NK-92 (cell line): ENCODE measurements around the gene MCAM.

Experiments used
- DNase-seq: peaks from one replicate; lab custom pipeline; 2025; ENCODE audit not compliant: unreplicated experiment; lab: John Stamatoyannopoulos, UW

Gene MCAM

DNA sequence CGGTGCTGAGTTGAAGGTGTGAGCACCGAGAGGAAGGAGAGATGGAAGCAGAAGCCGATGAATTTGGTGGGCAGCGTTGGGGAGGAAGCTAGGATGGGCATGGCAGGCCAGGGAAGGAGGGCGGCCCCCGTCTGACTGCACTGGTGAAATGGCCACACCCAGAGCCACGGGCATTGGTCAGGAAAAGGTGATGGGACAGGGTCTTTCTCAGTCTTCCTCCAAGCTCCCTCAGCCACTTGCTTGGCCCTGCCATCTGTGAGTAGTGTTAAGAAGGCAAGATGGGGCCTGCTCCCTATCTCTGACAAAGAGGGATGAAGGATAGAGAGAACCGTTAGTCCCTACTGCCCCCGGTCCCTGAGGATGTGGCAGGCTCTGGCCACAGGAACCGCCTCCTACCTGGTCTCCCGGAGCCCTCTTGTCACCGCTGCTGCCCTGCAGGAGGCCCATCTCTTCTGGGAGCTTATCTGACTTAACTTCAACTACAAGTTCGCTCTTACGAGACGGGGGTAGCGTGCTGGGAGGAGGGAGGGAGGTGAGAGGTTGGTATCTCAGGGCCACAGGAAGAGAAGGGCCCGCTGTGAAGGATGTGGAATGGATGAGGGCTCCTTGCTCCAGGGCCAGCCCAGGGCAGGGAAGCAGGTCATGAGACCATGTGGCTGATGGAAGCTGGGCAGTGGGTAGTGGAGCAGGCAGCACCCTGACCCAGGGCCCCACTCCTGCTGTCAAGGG is 6.8 kb downstream of the MCAM start:
- DNase-seq = no peak

DNA sequence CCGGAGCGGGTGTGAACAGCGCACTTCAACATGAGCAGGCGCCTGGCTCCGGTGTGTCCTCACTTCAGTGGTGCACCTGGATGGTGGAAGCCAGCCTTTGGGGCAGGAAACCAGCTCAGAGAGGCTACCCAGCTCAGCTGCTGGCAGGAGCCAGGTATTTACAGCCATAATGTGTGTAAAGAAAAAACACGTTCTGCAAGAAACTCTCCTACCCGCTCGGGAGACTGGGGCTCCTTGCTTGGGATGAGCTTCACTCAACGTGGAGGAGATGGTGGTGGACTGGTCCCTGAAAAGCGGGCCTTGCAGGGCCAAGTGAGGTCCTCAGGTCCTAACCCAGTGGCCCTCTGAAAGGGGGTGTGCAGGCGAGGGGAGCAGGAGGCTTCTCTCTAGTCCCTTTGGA is 7.5 kb downstream of the MCAM start:
- no peak for DNase-seq

GRCh38 chr11:119307974-119308373 is 9.0 kb downstream of the MCAM start:
- no peak for DNase-seq

GRCh38 chr11:119307219-119307618 is 9.7 kb downstream of the MCAM start:
- no peak for DNase-seq

GRCh38 chr11:119306373-119306890 is 10.5 kb downstream of the MCAM start:
- DNase-seq = no peak

DNA sequence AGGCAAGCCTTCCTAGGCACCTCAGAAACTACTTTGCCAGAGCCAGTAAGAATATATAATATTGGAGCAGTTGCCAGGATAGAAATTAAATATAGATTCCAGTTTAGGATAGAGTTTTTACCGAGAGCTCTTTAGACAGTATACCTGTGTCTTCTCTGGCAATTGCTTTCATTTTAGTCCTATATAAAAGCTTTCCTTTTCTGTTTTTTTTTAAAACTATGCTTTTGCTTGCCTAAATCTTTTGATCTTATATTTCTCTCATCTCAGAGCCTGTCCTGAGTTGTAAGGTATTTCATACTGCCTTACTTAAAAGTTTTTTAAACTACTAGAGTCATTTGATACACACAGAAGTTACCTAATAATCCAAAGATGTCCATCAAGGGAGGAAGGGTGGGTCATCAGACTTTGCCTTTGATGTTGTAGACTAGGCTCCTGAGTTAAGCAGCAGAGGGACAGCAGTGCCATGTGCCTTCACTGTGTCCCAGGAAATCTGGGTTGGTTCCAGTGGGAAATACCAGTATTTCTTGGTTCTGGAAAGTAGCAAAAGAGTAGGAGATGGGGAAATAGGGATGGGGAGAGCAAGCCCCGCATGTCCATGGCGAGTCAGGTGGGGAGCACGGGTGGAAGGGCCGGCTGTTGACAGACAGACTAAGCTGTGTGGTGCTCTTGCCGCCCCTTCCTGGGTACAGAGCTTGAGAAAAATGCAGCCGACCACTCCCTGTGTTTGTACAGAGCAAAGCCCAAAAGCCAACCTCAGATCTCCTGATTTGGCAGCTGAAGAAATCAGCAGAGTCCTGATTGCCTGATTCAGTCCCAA is 11.2 kb downstream of the MCAM start:
- no peak for DNase-seq

- no peak for DNase-seq
Observed at GRCh38 chr11:119303227-119303718, 13.7 kb downstream of the MCAM start.

- no peak for DNase-seq
Observed at GRCh38 chr11:119300198-119300964, 16.5 kb downstream of the MCAM start.

- DNase-seq = no peak
Observed at GRCh38 chr11:119299416-119299815, 17.5 kb downstream of the MCAM start.

DNA sequence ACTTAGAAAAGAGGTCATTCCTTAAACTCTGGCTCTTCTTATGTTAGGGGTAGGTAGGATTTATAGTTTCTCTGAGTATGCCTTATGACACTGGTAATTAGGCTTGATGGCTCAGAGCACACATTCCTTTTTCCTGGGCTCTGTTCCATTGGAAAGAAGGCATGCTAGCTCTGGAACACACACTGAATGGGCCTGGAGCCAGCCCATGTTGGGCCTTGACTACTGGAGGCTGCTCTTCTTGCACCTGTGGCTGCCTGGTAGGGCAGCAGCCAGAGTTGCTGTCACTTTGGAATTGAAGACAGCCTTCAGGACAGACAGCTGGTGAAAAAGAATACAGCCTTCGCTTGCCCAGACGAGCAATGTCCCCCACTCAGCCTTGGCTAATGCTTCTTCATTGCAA is 18.2 kb downstream of the MCAM start:
- no peak for DNase-seq

DNA sequence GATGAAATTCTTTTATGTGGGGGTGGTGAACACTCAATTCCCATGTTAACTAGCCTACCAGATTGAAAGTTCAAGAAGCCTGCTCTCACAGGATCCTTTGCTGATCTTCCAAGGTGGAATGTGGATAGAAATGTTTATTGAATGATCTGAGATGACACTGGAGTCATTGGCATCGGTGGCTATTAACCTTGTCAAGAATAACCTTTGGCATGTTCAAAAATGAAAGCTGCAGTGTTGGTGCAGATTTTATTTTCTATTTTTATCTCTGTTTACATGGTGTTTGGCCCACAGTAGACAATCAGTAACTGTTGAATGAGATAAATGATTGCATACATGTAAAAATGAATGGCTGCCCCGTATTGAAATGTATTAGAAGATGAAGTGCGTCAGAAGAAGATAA is 19.0 kb downstream of the MCAM start:
- no peak for DNase-seq

DNA sequence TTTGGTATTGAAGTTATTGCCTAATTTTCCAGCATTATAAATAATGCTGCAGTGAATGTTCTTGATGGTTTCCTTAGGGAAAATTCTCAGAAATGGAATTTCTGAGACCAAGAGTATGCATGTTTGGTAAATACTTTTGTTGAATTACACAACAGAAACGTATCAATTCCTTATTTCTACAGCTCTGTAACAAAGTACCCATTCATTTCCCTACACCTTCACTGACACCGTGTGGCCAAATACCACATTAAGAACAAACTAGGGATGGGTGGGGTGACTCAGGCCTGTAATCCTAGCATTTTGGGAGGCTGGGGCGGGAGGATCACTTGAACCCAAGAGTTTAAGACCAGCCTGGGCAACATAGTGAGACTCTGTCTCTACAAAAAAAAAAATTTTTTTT is 21.8 kb downstream of the MCAM start:
- DNase-seq = no peak

DNA sequence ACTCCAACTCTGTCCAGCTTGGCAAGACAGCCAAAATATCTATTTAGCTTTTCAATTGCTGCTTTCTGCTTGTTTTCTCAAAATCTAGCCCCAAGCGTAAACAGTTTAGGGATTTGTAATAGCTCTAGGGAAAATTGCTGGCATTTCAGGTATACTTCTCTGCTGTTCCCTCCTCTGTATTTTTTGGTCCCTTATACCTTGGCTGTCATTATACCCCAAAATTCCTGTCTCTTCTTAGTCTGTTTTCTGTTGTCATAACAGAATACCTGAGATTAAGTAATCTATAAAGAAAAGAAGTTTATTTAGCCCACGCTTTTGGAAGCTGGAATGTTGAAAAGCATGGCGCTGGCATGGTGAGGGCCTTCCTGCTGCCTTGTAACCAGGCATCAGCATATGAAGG is 23.5 kb downstream of the MCAM start:
- no peak for DNase-seq

DNA sequence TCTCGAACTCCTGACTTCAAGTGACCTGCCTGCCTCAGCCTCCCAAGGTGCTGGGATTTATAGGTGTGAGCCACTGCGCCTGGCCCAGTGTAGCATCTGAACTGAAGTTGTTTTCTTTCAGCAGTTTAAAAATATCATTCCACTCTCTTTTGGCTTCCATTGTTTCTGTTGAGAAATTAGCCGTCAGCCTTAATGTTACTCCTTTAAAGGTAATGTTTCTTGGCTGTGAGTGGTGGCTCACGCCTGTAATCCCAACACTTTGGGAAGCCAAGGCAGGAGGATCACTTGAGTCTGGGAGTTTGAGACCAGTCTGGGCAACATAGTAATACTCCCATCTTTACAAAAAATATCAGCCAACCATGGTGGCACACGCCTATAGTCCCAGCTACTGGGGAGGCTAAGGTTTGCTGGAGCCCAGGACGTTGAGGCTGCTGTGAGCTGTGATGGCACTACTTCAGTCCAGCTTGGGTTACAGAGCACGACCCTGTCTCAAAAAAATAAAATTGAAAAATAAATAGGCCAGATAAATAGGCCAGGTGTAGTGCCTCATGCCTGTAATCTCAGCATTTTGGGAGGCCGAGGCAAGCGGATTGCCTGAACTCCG is 25.9 kb downstream of the MCAM start:
- DNase-seq = no peak

- no peak for DNase-seq
Observed at GRCh38 chr11:119288219-119288618, 28.7 kb downstream of the MCAM start.

- DNase-seq = no peak
Observed at GRCh38 chr11:119285431-119285830, 31.5 kb downstream of the MCAM start.

- DNase-seq = no peak
Observed at GRCh38 chr11:119284344-119285157, 32.4 kb downstream of the MCAM start.

- no peak for DNase-seq
Observed at GRCh38 chr11:119282495-119282894, 34.4 kb downstream of the MCAM start.

DNA sequence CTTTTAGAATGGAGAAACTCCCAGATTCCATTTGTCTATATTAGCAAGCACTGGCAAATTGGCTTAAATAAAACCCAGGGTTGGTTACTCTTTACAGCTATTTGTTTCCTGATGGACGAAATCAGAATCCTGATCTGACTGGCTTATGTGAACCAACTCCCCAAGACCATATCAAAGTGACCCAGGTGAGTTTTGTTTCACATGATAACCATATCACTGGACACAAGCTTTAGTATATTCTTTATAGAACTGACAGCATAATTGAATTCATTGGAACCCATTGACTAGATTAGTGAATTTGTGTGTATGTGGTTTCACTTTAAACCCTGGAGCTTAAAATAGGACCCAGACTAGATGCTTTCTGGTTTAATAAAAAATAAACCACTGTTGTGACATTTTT is 39.3 kb downstream of the MCAM start:
- DNase-seq = no peak

GRCh38 chr11:119273721-119274120 is 43.2 kb downstream of the MCAM start:
- no peak for DNase-seq
